Measurements from ENCODE around the gene TAF11. TPM values are rescaled to one million over a fixed set of nuclear protein-coding genes. Genes with fewer than 3 reads are reported as not detected.
"Not testable (repeated sequence)": the region's sequence is repeated elsewhere in the genome, so short reads cannot be mapped to it uniquely, and the experiment has no call there.

The TAF11 gene
- total RNA-seq, 2 experiments from 2014 or later: 31.5 to 38.1 TPM

DNA sequence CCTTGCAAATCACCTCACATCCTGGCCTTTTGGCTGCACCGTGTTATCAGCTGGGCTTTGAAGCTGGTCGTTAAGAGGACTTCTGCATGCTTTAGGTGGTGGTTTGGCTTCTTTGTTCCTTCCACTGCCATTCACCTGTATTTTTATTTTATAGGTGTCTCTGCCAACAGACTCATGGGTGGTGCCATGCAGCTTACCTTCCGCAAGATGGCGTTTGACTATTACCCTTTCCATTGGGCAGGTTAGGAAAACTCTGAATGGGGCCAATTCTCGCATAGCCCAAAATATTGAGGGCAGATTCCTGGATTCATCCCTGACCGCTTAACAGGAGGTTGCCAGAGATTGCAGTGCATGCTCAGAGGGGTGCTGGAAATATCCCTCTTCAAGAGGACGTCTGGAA is 32.4 kb downstream of the TAF11 start:
- POLR2A ChIA-PET: no interaction called here
- Histone ChIP-seq H3K27ac (ENCODE audit: low read depth in 1 of 2, low read length in 2 of 2) (no peak overlapping the region), H3K36me3 (ENCODE audit: insufficient read depth, low read length) (peaks cover 57% of the 10 kb centered on the region), H3K27me3 (ENCODE audit: control insufficient read depth in 1 of 2, insufficient read depth in 2 of 2, low read length in 2 of 2) (no peaks in the 10 kb centered on the region), H3K4me1 (ENCODE audit: insufficient read depth, low read length) (no peaks in the 10 kb centered on the region), H3K9me3 (ENCODE audit: control insufficient read depth in 1 of 2, insufficient read depth in 1 of 2, low read length in 2 of 2) (no peaks in the 10 kb centered on the region), H3K4me3 (ENCODE audit: low read length) (no peak overlapping the region)
- CTCF ChIA-PET: no interaction called here
- no peak for DNase-seq
- TF ChIP-seq, protein P1, sequence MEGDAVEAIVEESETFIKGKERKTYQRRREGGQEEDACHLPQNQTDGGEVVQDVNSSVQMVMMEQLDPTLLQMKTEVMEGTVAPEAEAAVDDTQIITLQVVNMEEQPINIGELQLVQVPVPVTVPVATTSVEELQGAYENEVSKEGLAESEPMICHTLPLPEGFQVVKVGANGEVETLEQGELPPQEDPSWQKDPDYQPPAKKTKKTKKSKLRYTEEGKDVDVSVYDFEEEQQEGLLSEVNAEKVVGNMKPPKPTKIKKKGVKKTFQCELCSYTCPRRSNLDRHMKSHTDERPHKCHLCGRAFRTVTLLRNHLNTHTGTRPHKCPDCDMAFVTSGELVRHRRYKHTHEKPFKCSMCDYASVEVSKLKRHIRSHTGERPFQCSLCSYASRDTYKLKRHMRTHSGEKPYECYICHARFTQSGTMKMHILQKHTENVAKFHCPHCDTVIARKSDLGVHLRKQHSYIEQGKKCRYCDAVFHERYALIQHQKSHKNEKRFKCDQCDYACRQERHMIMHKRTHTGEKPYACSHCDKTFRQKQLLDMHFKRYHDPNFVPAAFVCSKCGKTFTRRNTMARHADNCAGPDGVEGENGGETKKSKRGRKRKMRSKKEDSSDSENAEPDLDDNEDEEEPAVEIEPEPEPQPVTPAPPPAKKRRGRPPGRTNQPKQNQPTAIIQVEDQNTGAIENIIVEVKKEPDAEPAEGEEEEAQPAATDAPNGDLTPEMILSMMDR (IDR thresholded peaks at IDR 0.05): no peak
- Mint-ChIP-seq H3K4me1 (ENCODE audit: low read depth) (no peaks in the 10 kb centered on the region), H3K9me3 (no peaks in the 10 kb centered on the region), H3K27me3 (no peaks in the 10 kb centered on the region), H3K4me3 (no peak overlapping the region), H3K36me3 (ENCODE audit: low read depth) (peaks cover 87% of the 10 kb centered on the region), H3K27ac (no peak overlapping the region)
- no peak for ATAC-seq (ENCODE audit: poor library complexity)
- intact Hi-C loops (cut with DNase I, micrococcal nuclease): no loop called here

DNA sequence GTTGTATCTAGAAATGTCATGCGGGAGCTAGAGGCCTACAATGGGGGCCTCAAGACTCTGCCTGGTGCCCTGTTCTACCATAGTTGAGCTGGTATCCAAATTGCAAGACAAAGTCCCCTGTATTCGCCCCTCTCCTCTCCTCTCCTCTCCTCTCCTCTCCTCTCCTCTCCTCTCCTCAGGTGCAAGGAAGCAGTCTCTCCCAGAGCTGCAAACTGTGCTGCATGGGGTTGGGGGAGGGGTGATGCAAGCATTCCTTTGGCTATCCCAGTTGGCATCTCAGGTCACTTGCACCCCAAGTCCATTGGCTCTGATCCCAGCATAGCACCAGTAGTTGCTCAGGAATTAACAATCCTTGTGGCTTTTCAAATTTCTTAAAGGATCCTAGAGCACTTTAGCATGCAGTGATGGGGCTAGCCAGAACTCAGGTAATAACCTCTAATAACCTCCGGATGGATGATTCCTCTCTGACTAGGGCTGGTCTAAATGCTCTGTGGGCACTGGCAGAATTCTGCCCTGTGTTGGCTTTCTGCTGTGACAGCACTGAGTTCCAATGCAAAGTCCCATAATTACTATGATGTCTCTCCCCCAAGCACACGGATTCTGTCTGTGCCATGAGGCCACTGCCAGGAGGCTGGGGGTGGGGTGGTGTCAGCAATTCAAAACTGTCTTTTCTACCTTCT is 35.3 kb downstream of the TAF11 start:
- DNase-seq (no peak), ATAC-seq (ENCODE audit: poor library complexity) (no peak)
- Mint-ChIP-seq H3K27ac (no peak overlapping the region), H3K36me3 (ENCODE audit: low read depth) (peaks cover 70% of the 10 kb centered on the region), H3K4me3 (no peak overlapping the region), H3K4me1 (ENCODE audit: low read depth) (no peaks in the 10 kb centered on the region), H3K27me3 (no peaks in the 10 kb centered on the region), H3K9me3 (no peaks in the 10 kb centered on the region)
- Histone ChIP-seq H3K4me1 (ENCODE audit: insufficient read depth, low read length) (no peaks in the 10 kb centered on the region), H3K27ac (ENCODE audit: low read depth in 1 of 2, low read length in 2 of 2) (no peak overlapping the region), H3K27me3 (ENCODE audit: control insufficient read depth in 1 of 2, insufficient read depth in 2 of 2, low read length in 2 of 2) (no peaks in the 10 kb centered on the region), H3K4me3 (ENCODE audit: low read length) (no peak overlapping the region), H3K9me3 (ENCODE audit: control insufficient read depth in 1 of 2, insufficient read depth in 1 of 2, low read length in 2 of 2) (no peaks in the 10 kb centered on the region), H3K36me3 (ENCODE audit: insufficient read depth, low read length) (peaks cover 30% of the 10 kb centered on the region)
- intact Hi-C loops (cut with DNase I, micrococcal nuclease): no loop called here
- CTCF ChIA-PET: no interaction called here
- TF ChIP-seq, protein P1 (IDR thresholded peaks at IDR 0.05): no peak
- POLR2A ChIA-PET: no interaction called here

DNA sequence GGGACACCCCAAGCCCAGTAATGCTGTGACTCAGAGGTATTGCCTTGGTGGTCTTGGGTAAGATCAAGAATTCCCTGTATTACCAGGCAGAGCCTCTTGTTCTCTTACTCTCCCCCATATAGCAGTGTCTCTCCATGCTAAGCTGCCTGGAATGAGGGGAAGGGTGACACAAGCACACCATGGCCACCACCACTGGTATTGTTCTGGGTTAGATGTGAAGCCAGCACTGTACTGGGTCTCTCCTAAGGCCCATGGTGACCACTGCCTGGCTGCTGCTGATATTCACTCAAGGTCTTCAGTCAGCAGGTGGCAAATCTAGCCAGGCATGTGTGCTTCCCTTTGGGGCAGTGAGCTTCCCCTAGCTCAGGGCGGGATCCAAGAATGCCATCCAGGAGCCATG is 36.5 kb downstream of the TAF11 start:
- Mint-ChIP-seq H3K4me3 (no peak overlapping the region), H3K4me1 (ENCODE audit: low read depth) (no peaks in the 10 kb centered on the region), H3K27me3 (no peaks in the 10 kb centered on the region), H3K27ac (no peak overlapping the region), H3K36me3 (ENCODE audit: low read depth) (peaks cover 69% of the 10 kb centered on the region), H3K9me3 (no peaks in the 10 kb centered on the region)
- DNase-seq (no peak), ATAC-seq (ENCODE audit: poor library complexity) (no peak)
- H3K4me1 ChIP-seq (ENCODE audit: insufficient read depth, low read length): no peaks in the 10 kb centered on the region
- POLR2A ChIA-PET: no interaction called here
- no peak overlapping the region for H3K4me3 ChIP-seq (ENCODE audit: low read length)
- intact Hi-C loops (cut with DNase I, micrococcal nuclease): no loop called here
- no peak overlapping the region for H3K27ac ChIP-seq (ENCODE audit: low read depth in 1 of 2, low read length in 2 of 2)
- H3K27me3 ChIP-seq (ENCODE audit: control insufficient read depth in 1 of 2, insufficient read depth in 2 of 2, low read length in 2 of 2): no peaks in the 10 kb centered on the region
- peaks cover 20% of the 10 kb centered on the region for H3K36me3 ChIP-seq (ENCODE audit: insufficient read depth, low read length)
- TF ChIP-seq, protein P1 (IDR thresholded peaks at IDR 0.05): no peak
- no peaks in the 10 kb centered on the region for H3K9me3 ChIP-seq (ENCODE audit: control insufficient read depth in 1 of 2, insufficient read depth in 1 of 2, low read length in 2 of 2)
- CTCF ChIA-PET: no interaction called here

DNA sequence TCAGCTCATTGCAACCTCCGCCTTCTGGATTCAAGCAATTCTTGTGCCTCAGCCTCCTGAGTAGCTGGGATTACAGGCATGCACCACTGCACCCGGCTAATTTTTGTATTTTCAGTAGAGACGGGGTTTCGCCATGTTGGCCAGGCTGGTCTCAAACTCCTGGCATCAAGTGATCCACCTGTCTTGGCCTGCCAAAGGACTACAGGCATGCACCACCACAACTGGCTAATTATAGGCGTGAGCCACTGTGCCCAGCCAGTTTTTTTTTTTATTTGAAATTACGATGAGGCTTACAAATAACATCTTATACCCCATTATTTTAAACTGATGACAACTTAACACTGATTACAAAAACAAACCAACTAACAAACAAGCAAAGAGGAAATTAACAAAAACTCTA is 38.8 kb downstream of the TAF11 start:
- H3K4me3 ChIP-seq (ENCODE audit: low read length); H3K27me3 Mint-ChIP-seq; H3K27ac ChIP-seq (ENCODE audit: low read depth in 1 of 2, low read length in 2 of 2); H3K9me3 ChIP-seq (ENCODE audit: control insufficient read depth in 1 of 2, insufficient read depth in 1 of 2, low read length in 2 of 2); POLR2A ChIA-PET; intact Hi-C loops (cut with DNase I, micrococcal nuclease); H3K27me3 ChIP-seq (ENCODE audit: control insufficient read depth in 1 of 2, insufficient read depth in 2 of 2, low read length in 2 of 2); CTCF ChIA-PET; H3K9me3 Mint-ChIP-seq; H3K4me3 Mint-ChIP-seq; ATAC-seq (ENCODE audit: poor library complexity); H3K4me1 ChIP-seq (ENCODE audit: insufficient read depth, low read length); H3K27ac Mint-ChIP-seq; DNase-seq; H3K4me1 Mint-ChIP-seq (ENCODE audit: low read depth): not testable (repeated sequence)
- peaks cover 60% of the 10 kb centered on the region for H3K36me3 Mint-ChIP-seq (ENCODE audit: low read depth)
- H3K36me3 ChIP-seq (ENCODE audit: insufficient read depth, low read length): peaks cover 12% of the 10 kb centered on the region
